SJCRH30 (cell line): Measurements from ENCODE around the gene H1-8. TPM values are rescaled to one million over a fixed set of nuclear protein-coding genes. Genes with fewer than 3 reads are reported as not detected.
"Not testable (repeated sequence)": the region's sequence is repeated elsewhere in the genome, so short reads cannot be mapped to it uniquely, and the experiment has no call there.

Experiments used
- DNase-seq, 2 experiments: peaks; one replicate each; pipeline ENCODE4 v3.0.0-alpha.2; 2015 to 2020
- H3K27ac ChIP-seq: fragments of 250-450 bp; sonication (Bioruptor Pico); 2 replicates; pipeline ENCODE4 v1.5.1; 2020; ENCODE audit warnings: mild to moderate bottlenecking, moderate library complexity
- H3K27me3 ChIP-seq: fragments of 250-450 bp; sonication (Bioruptor Pico); 2 replicates; pipeline ENCODE4 v1.5.1; 2020; ENCODE audit warnings: mild to moderate bottlenecking, moderate library complexity
- H3K36me3 ChIP-seq: fragments of 250-450 bp; sonication (Bioruptor Pico); 2 replicates; pipeline ENCODE4 v1.5.1; 2020; ENCODE audit warnings: mild to moderate bottlenecking, moderate library complexity
- H3K4me1 ChIP-seq: fragments of 250-450 bp; sonication (Bioruptor Pico); 2 replicates; pipeline ENCODE4 v1.5.1; 2020; ENCODE audit warnings: mild to moderate bottlenecking, moderate library complexity
- H3K4me3 ChIP-seq: fragments of 250-450 bp; sonication (Bioruptor Pico); 2 replicates; pipeline ENCODE4 v1.5.1; 2020; ENCODE audit warnings: mild to moderate bottlenecking, moderate library complexity
- H3K9me3 ChIP-seq: fragments of 250-450 bp; sonication (Bioruptor Pico); replicated peaks from 2 replicates; pipeline ENCODE4 v1.5.1; 2020; ENCODE audit warnings: mild to moderate bottlenecking, moderate library complexity
- total RNA-seq: library from RNA; depleted of rRNA; stranded (reverse); fragments of >200 nt; shearing (Covaris generic); gene quantifications from 2 replicates; pipeline ENCODE4 v1.2.3, GENCODE V29; 2014; rRNA removed

The H1-8 gene
- total RNA-seq = not detected in 2 replicates

- H3K4me1 ChIP-seq = peaks cover 3% of the 10 kb centered on the region; the same call in 1 of the 2 replicates
- no peaks in the 10 kb centered on the region for H3K36me3 ChIP-seq
- DNase-seq = no peak
- no peak within 1 kb of the TSS for H3K4me3 ChIP-seq
- no peak within 1 kb of the TSS for H3K27ac ChIP-seq
- no peaks in the 10 kb centered on the region for H3K9me3 ChIP-seq
- H3K27me3 ChIP-seq = peaks cover 5% of the 10 kb centered on the region; the same call in 1 of the 2 replicates
These were observed at the start of gene H1-8 for GRCh38 chr3:129543156-129543790. Gene H1-8 (plus strand): TSS chr3:129543175. CDS start chr3:129543219, 44 bp downstream.

- no peaks in the 10 kb centered on the region for H3K36me3 ChIP-seq
- no peaks in the 10 kb centered on the region for H3K9me3 ChIP-seq
- H3K27ac ChIP-seq = no peak overlapping the region
- H3K4me3 ChIP-seq = no peak overlapping the region
- DNase-seq = no peak
- H3K4me1 ChIP-seq = peaks cover 14% of the 10 kb centered on the region
- no peaks in the 10 kb centered on the region for H3K27me3 ChIP-seq
These were observed 49.8 kb upstream of the H1-8 start for GRCh38 chr3:129493206-129493605.

- peak overlapping the region; percentile 14; the same call in 1 of the 2 replicates for H3K27ac ChIP-seq
These were observed 48.5 kb upstream of the H1-8 start for GRCh38 chr3:129494499-129494898.

GRCh38 chr3:129495006-129495639, 47.9 kb upstream of the H1-8 start:
- H3K4me1 ChIP-seq = peaks cover 14% of the 10 kb centered on the region
- not testable (repeated sequence) for H3K9me3 ChIP-seq, H3K4me3 ChIP-seq, H3K36me3 ChIP-seq, H3K27me3 ChIP-seq
- DNase-seq = peak; percentile 24 to 33
- H3K27ac ChIP-seq = peak overlapping the region; percentile 30; the same call in 1 of the 2 replicates

More at GRCh38 chr3:129494499-129494898, 48.5 kb upstream of the H1-8 start:
- DNase-seq, H3K4me3 ChIP-seq, H3K27me3 ChIP-seq, H3K36me3 ChIP-seq, H3K9me3 ChIP-seq: not testable (repeated sequence)
- peaks cover 14% of the 10 kb centered on the region for H3K4me1 ChIP-seq

- H3K4me1 ChIP-seq = peaks cover 14% of the 10 kb centered on the region
- not testable (repeated sequence) for H3K36me3 ChIP-seq, H3K27me3 ChIP-seq, H3K9me3 ChIP-seq, H3K27ac ChIP-seq, DNase-seq, H3K4me3 ChIP-seq
These were observed 45.1 kb upstream of the H1-8 start for GRCh38 chr3:129497876-129498275.

- H3K4me3 ChIP-seq, DNase-seq, H3K36me3 ChIP-seq, H3K27me3 ChIP-seq, H3K9me3 ChIP-seq, H3K27ac ChIP-seq: not testable (repeated sequence)
- H3K4me1 ChIP-seq = peaks cover 14% of the 10 kb centered on the region
These were observed 44.1 kb upstream of the H1-8 start for GRCh38 chr3:129498603-129499488.

- not testable (repeated sequence) for H3K27me3 ChIP-seq, H3K9me3 ChIP-seq, DNase-seq, H3K27ac ChIP-seq, H3K4me3 ChIP-seq, H3K36me3 ChIP-seq, H3K4me1 ChIP-seq
These were observed 43.2 kb upstream of the H1-8 start for GRCh38 chr3:129499604-129500333.

GRCh38 chr3:129500334-129500658, 42.7 kb upstream of the H1-8 start:
- no peak for DNase-seq
- peaks cover 5% of the 10 kb centered on the region for H3K4me1 ChIP-seq
- H3K36me3 ChIP-seq = peaks cover 3% of the 10 kb centered on the region; the same call in 1 of the 2 replicates
- H3K27ac ChIP-seq = no peak overlapping the region
- H3K9me3 ChIP-seq = no peaks in the 10 kb centered on the region
- H3K27me3 ChIP-seq = no peaks in the 10 kb centered on the region
- H3K4me3 ChIP-seq = no peak overlapping the region

GRCh38 chr3:129501630-129502029, 41.3 kb upstream of the H1-8 start:
- H3K27ac ChIP-seq = no peak overlapping the region
- peaks cover 3% of the 10 kb centered on the region; the same call in 1 of the 2 replicates for H3K36me3 ChIP-seq
- H3K9me3 ChIP-seq = no peaks in the 10 kb centered on the region
- peaks cover 1% of the 10 kb centered on the region; the same call in 1 of the 2 replicates for H3K4me1 ChIP-seq
- H3K27me3 ChIP-seq = no peaks in the 10 kb centered on the region
- no peak for DNase-seq
- no peak overlapping the region for H3K4me3 ChIP-seq

- Histone ChIP-seq H3K27ac (no peak overlapping the region), H3K4me1 (peaks cover 13% of the 10 kb centered on the region), H3K27me3 (no peaks in the 10 kb centered on the region), H3K9me3 (no peaks in the 10 kb centered on the region), H3K4me3 (no peak overlapping the region), H3K36me3 (peaks cover 3% of the 10 kb centered on the region; the same call in 1 of the 2 replicates)
- no peak for DNase-seq
These were observed 40.1 kb upstream of the H1-8 start for GRCh38 chr3:129502641-129503408.

GRCh38 chr3:129503471-129504291, 39.3 kb upstream of the H1-8 start:
- no peaks in the 10 kb centered on the region for H3K27me3 ChIP-seq
- H3K9me3 ChIP-seq = no peaks in the 10 kb centered on the region
- H3K4me3 ChIP-seq = no peak overlapping the region
- H3K4me1 ChIP-seq = peaks cover 19% of the 10 kb centered on the region
- H3K36me3 ChIP-seq = peaks cover 3% of the 10 kb centered on the region; the same call in 1 of the 2 replicates
- no peak for DNase-seq
- H3K27ac ChIP-seq = no peak overlapping the region

- Histone ChIP-seq H3K27ac (no peak overlapping the region), H3K4me1 (peaks cover 19% of the 10 kb centered on the region), H3K36me3 (peaks cover 3% of the 10 kb centered on the region; the same call in 1 of the 2 replicates)
These were observed 38.4 kb upstream of the H1-8 start for GRCh38 chr3:129504471-129505100.

GRCh38 chr3:129505341-129505740, 37.6 kb upstream of the H1-8 start:
- no peak for DNase-seq
- Histone ChIP-seq H3K4me3 (no peak overlapping the region), H3K36me3 (peaks cover under 1% of the 10 kb centered on the region; the same call in 1 of the 2 replicates), H3K27me3 (no peaks in the 10 kb centered on the region), H3K27ac (no peak overlapping the region), H3K9me3 (no peaks in the 10 kb centered on the region), H3K4me1 (peaks cover 19% of the 10 kb centered on the region)

More at GRCh38 chr3:129504471-129505100, 38.4 kb upstream of the H1-8 start:
- H3K27me3 ChIP-seq = no peaks in the 10 kb centered on the region
- H3K4me3 ChIP-seq = no peak overlapping the region
- H3K9me3 ChIP-seq = no peaks in the 10 kb centered on the region
- DNase-seq = no peak
